ENCODE results near the gene AMY2B.
"Not testable (repeated sequence)": the region's sequence is repeated elsewhere in the genome, so short reads cannot be mapped to it uniquely, and the experiment has no call there.

AMY2B gene

DNA sequence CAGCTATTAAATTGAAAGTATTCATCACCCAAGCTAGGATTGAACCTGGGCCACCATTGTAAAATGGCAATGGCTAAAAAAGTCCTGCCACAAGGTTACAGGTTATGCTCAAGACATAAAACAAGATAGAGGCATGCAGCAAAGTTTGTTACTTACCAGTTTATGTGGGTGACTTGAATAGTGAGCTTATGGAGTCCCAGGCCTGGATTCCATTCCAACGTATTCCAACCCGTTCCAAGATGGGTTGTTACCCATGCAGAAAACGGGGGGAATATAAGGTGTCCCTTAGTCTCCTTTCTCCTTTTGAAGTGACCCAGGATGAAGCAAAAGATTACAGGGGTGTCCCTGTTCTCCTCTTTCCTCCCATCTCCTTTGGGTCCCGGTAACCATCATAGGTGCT lies 56.0 kb downstream of the AMY2B start:
- DNase-seq: not testable (repeated sequence)

Measured in eye (tissue), 1 donor.